ENCODE measurements around the gene METRNL.

The METRNL gene

DNA sequence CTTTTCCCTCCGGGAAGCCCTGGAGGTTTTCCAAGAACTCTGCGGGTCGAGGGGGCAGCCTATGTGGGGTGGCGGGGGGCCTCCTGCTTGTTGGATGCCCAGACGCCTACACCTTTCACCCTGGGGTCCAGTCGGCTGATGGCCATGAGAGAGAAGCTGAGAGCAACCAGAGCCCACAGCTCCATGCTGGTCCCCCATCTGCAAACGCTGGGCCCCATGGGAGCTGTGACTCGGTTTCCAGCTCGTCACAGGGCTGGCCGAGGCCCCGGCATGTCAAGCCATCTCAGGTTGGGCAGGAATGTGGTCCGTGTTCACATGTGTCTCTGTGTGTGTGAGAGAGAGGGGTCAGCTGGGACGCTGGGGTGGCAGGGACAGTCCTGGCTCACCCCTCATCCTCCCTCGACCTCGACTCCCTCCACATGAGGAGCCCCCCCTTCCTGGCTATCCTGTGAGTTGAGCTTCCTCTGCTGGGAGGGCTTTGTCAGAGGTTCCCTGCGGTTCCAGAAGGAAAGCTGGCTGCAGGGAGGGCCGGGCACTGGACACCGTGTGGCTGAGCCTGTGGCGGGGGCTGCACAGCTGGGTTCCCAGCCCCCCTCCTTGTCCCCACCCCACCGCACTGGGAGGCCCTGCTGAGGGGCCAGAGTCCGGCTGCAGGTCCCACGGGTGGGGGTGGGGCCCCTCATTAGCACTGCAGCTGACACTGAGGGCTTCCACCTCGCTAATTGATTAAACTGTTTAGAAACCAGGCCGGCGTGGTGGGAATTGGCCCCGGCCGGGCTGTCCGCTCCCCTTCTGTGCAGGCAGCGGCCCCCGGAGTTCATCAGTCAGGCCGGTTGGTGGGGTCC lies 19.1 kb downstream of the METRNL start:
- no peak overlapping the region for H3K4me3 ChIP-seq (ENCODE audit: low read depth, low read length)
- no peaks in the 10 kb centered on the region for H3K36me3 ChIP-seq
- TF ChIP-seq, protein P1, sequence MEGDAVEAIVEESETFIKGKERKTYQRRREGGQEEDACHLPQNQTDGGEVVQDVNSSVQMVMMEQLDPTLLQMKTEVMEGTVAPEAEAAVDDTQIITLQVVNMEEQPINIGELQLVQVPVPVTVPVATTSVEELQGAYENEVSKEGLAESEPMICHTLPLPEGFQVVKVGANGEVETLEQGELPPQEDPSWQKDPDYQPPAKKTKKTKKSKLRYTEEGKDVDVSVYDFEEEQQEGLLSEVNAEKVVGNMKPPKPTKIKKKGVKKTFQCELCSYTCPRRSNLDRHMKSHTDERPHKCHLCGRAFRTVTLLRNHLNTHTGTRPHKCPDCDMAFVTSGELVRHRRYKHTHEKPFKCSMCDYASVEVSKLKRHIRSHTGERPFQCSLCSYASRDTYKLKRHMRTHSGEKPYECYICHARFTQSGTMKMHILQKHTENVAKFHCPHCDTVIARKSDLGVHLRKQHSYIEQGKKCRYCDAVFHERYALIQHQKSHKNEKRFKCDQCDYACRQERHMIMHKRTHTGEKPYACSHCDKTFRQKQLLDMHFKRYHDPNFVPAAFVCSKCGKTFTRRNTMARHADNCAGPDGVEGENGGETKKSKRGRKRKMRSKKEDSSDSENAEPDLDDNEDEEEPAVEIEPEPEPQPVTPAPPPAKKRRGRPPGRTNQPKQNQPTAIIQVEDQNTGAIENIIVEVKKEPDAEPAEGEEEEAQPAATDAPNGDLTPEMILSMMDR (IDR thresholded peaks at IDR 0.05; ENCODE audit: low read depth, low read length): no peak
- H3K27me3 ChIP-seq (ENCODE audit: insufficient read depth, low read depth, severe bottlenecking): no peaks in the 10 kb centered on the region
- DNase-seq: peak; percentile 47
- peaks cover 4% of the 10 kb centered on the region for H3K9me3 ChIP-seq (ENCODE audit: severe bottlenecking)
- no peak overlapping the region for H3K27ac ChIP-seq

DNA sequence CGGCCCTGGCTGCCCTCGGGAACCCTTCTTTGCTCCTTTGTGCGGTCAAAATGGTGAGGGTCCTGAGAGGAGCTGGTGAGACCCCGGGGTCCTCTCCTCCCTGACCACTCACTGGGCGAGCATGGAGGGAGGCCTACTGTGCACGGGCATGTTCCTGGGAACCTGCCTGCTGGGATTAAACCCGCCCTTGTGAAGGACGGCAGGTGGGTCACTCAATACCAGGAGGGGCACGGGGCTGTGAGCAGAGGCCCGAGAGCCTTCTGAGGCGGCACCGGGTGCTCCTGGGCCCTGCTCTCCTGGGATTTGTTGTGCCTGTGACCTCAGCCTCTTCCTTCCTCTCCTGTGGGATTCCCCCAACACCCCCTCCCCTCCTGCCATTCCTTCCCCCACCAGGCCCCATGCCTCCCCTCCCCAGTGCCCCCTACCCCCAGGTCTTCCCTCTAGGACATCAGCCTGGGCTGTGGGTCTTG lies 19.7 kb downstream of the METRNL start:
- peaks cover 4% of the 10 kb centered on the region for H3K9me3 ChIP-seq (ENCODE audit: severe bottlenecking)
- TF ChIP-seq, protein P1 (IDR thresholded peaks at IDR 0.05; ENCODE audit: low read depth, low read length): no peak
- H3K36me3 ChIP-seq: no peaks in the 10 kb centered on the region
- no peaks in the 10 kb centered on the region for H3K27me3 ChIP-seq (ENCODE audit: insufficient read depth, low read depth, severe bottlenecking)
- no peak overlapping the region for H3K4me3 ChIP-seq (ENCODE audit: low read depth, low read length)
- DNase-seq: no peak
- H3K27ac ChIP-seq: no peak overlapping the region

DNA sequence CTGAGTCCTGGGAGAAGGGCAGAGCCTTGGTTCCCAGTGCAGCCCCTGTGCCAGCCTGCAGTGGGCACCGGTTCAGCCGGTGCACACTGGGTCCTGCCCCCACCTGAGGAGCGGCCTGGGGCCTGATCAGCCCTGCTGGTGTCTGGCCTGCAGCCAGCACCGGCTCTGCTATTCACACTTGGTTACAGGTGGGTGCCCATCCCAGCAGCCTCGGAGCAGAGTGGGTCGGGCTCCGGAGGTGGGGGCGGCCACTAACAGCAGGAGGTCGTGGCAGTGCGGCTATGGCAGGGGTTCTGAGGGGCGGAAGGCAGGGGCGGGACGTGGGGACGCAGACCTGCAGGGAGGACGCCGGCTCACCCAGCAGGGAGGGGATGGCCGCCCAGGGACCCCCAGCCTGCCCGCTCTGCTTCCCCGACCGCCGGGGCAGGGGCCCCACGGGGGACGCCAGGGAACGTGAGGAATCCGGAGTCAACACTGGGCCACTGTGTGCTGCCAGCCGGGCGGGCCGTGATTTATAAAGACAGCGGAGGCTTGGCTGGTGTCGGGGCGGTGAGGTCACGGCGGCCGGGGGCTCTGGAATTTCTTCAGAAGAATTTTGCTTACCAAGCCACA lies 20.3 kb downstream of the METRNL start:
- H3K9me3 ChIP-seq (ENCODE audit: severe bottlenecking): peaks cover 4% of the 10 kb centered on the region
- TF ChIP-seq, protein P1 (IDR thresholded peaks at IDR 0.05; ENCODE audit: low read depth, low read length): no peak
- no peaks in the 10 kb centered on the region for H3K27me3 ChIP-seq (ENCODE audit: insufficient read depth, low read depth, severe bottlenecking)
- H3K27ac ChIP-seq: no peak overlapping the region
- no peaks in the 10 kb centered on the region for H3K36me3 ChIP-seq
- no peak overlapping the region for H3K4me3 ChIP-seq (ENCODE audit: low read depth, low read length)
- no peak for DNase-seq

DNA sequence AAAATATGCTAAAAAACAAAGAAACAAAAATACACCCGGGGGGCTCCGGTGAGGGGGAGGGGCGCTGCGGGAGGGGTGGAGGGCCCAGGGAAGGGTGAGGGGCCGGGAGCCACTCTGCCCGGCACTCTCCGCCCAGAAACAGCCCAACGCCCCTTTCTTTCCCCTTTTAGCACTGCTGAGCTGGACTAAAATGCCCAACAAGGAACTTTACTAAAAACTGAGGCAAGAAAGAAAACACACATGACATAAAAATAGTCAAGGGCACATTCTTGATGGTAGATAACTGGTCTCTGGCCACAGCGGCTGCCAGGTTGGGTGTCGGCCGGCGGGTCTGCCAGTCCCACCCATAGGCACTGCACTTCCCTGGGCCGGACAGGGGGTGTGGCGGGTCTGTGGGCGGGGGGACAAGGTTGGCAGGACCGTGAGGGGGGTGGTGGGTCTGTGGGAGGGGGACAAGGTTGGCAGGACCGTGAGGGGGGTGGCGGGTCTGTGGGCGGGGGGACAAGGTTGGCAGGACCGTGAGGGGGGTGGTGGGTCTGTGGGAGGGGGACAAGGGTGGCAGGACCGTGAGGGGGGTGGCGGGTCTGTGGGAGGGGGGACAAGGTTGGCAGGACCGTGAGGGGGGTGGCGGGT lies 20.9 kb downstream of the METRNL start:
- H3K36me3 ChIP-seq: no peaks in the 10 kb centered on the region
- no peak overlapping the region for H3K4me3 ChIP-seq (ENCODE audit: low read depth, low read length)
- no peak for DNase-seq
- peaks cover 4% of the 10 kb centered on the region for H3K9me3 ChIP-seq (ENCODE audit: severe bottlenecking)
- no peaks in the 10 kb centered on the region for H3K27me3 ChIP-seq (ENCODE audit: insufficient read depth, low read depth, severe bottlenecking)
- TF ChIP-seq, protein P1 (IDR thresholded peaks at IDR 0.05; ENCODE audit: low read depth, low read length): no peak
- H3K27ac ChIP-seq: no peak overlapping the region

- H3K27ac ChIP-seq: no peak overlapping the region
- no peak for DNase-seq
Measured at GRCh38 chr17:83100853-83101391, 21.5 kb downstream of the METRNL start.

More at GRCh38 chr17:83100853-83101391, 21.5 kb downstream of the METRNL start:
- TF ChIP-seq, protein P1 (IDR thresholded peaks at IDR 0.05; ENCODE audit: low read depth, low read length): no peak
- Histone ChIP-seq H3K4me3 (ENCODE audit: low read depth, low read length) (no peak overlapping the region), H3K9me3 (ENCODE audit: severe bottlenecking) (peaks cover 4% of the 10 kb centered on the region), H3K27me3 (ENCODE audit: insufficient read depth, low read depth, severe bottlenecking) (no peaks in the 10 kb centered on the region), H3K36me3 (no peaks in the 10 kb centered on the region)
